Liver (tissue), 3 donors: Measurements from ENCODE around the gene ADNP2.

ENCODE experiments used
- ATF3 ChIP-seq: IDR thresholded peaks from 2 replicates; pipeline ENCODE4 v1.6.1; 2016; ENCODE audit warnings: antibody characterized with exemption
- CTCF ChIP-seq: fragments of 150-350 bp; IDR thresholded peaks from 2 replicates; pipeline ENCODE4 v1.5.1; 2017; ENCODE audit warnings: improper control_type of control experiment, low read depth, low read length; ENCODE audit not compliant: missing input control
- GABPA ChIP-seq, 2 donors: IDR thresholded peaks in 1 of 2; conservative IDR thresholded peaks in 1 of 2; 2 replicates each; pipeline ENCODE4 v1.6.1; 2016; ENCODE audit warnings: antibody characterized with exemption in 2 of 2, mild to moderate bottlenecking in 1 of 2, moderate library complexity in 1 of 2
- JUND ChIP-seq, 2 donors: IDR thresholded peaks; 2 replicates each; pipeline ENCODE4 v1.6.1; 2016; ENCODE audit warnings: antibody characterized with exemption in 2 of 2
- MAX ChIP-seq: IDR thresholded peaks from 2 replicates; pipeline ENCODE4 v1.6.1; 2016; ENCODE audit warnings: antibody characterized with exemption
- SP1 ChIP-seq: IDR thresholded peaks from 2 replicates; pipeline ENCODE4 v1.6.1; 2018; ENCODE audit warnings: antibody characterized with exemption, mild to moderate bottlenecking
- TAF1 ChIP-seq: conservative IDR thresholded peaks from 2 replicates; pipeline ENCODE4 v1.6.1; 2016; ENCODE audit warnings: antibody characterized with exemption, mild to moderate bottlenecking
- donor health status: healthy.
- donor health status: healthy.

GRCh38 chr18:80068571-80069272 lies 40.3 kb upstream of the ADNP2 start:
- no peak for TF ChIP-seq CTCF
- TF ChIP-seq MAX = no peak
- no peak for TF ChIP-seq JUND (IDR thresholded peaks at IDR 0.05)
- no peak for TF ChIP-seq GABPA (IDR thresholded peaks at IDR 0.05 in 1 of 2, conservative IDR thresholded peaks at IDR 0.05 in 1 of 2)
- no peak for TF ChIP-seq TAF1
- TF ChIP-seq SP1 = no peak
- TF ChIP-seq ATF3 = no peak
